ENCODE measurements around the gene TAF6L. TPM values are rescaled to one million over a fixed set of nuclear protein-coding genes. Genes with fewer than 3 reads are reported as not detected.
"Not testable (repeated sequence)": the region's sequence is repeated elsewhere in the genome, so short reads cannot be mapped to it uniquely, and the experiment has no call there.

The TAF6L gene
- total RNA-seq, 1 donor from 2014 or later, result 28.9 TPM

- H3K9me3 Mint-ChIP-seq, result no peaks in the 10 kb centered on the region
- peaks cover 16% of the 10 kb centered on the region for H3K36me3 Mint-ChIP-seq
- H4K20me1 ChIP-seq (ENCODE audit: low read depth), result no peaks in the 10 kb centered on the region
- H3K4me1 Mint-ChIP-seq, result no peaks in the 10 kb centered on the region
- H3K4me1 ChIP-seq, result no peaks in the 10 kb centered on the region
- H3K27me3 Mint-ChIP-seq (ENCODE audit: insufficient read depth, low read depth), result peaks cover 4% of the 10 kb centered on the region
- no peaks in the 10 kb centered on the region for H3K9me3 ChIP-seq (ENCODE audit: low read depth)
- H3K36me3 ChIP-seq, result no peaks in the 10 kb centered on the region
- no peak for TF ChIP-seq EZH2phosphoT487 (IDR thresholded peaks at IDR 0.05)
- no peak for TF ChIP-seq EZH2 (IDR thresholded peaks at IDR 0.05)
- TF ChIP-seq, protein P1, sequence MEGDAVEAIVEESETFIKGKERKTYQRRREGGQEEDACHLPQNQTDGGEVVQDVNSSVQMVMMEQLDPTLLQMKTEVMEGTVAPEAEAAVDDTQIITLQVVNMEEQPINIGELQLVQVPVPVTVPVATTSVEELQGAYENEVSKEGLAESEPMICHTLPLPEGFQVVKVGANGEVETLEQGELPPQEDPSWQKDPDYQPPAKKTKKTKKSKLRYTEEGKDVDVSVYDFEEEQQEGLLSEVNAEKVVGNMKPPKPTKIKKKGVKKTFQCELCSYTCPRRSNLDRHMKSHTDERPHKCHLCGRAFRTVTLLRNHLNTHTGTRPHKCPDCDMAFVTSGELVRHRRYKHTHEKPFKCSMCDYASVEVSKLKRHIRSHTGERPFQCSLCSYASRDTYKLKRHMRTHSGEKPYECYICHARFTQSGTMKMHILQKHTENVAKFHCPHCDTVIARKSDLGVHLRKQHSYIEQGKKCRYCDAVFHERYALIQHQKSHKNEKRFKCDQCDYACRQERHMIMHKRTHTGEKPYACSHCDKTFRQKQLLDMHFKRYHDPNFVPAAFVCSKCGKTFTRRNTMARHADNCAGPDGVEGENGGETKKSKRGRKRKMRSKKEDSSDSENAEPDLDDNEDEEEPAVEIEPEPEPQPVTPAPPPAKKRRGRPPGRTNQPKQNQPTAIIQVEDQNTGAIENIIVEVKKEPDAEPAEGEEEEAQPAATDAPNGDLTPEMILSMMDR (IDR thresholded peaks at IDR 0.05), result no peak
- no peak overlapping the region for H3K27ac Mint-ChIP-seq
- no peak overlapping the region for H3K9ac ChIP-seq
- no peaks in the 10 kb centered on the region for H3K79me2 ChIP-seq (ENCODE audit: low read depth)
- H2AFZ ChIP-seq (replicated peaks), result no peak overlapping the region
- no peak overlapping the region for H3K4me3 ChIP-seq
- H3F3A ChIP-seq (ENCODE audit: low read depth), result no peaks in the 10 kb centered on the region
- DNase-seq (ENCODE audit: low spot score), result no peak
- H3K4me2 ChIP-seq, result no peak overlapping the region
- no peak overlapping the region for H3K27ac ChIP-seq
- H3K4me3 Mint-ChIP-seq, result no peak overlapping the region
- H3K27me3 ChIP-seq, result no peaks in the 10 kb centered on the region
Measured at GRCh38 chr11:62816557-62816956, 45.4 kb downstream of the TAF6L start.

DNA sequence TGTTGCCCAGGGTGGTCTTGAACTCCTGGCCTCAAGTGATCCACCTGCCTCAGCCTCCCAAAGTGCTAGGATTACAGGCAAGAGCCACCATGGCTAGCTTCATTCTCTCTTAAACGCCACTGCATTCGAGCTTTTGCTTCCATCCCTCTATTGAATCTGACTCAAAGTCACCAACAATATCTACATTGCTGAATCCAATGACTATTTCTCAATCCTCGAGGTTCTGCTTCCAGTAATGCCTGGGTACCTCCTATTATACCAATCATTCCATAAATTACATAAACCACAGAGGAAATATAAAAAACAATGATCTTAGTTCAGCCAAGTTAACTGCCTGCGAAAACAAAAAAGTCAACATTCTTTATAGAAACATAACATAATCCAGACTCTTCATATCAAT lies 45.9 kb downstream of the TAF6L start:
- H3K27ac Mint-ChIP-seq, result no peak overlapping the region
- Histone ChIP-seq H3K4me3 (no peak overlapping the region), H3K4me2 (no peak overlapping the region), H3F3A (ENCODE audit: low read depth) (no peaks in the 10 kb centered on the region), H3K79me2 (ENCODE audit: low read depth) (no peaks in the 10 kb centered on the region), H3K27ac (no peak overlapping the region), H4K20me1 (ENCODE audit: low read depth) (no peaks in the 10 kb centered on the region), H3K36me3 (no peaks in the 10 kb centered on the region), H3K27me3 (no peaks in the 10 kb centered on the region), H3K4me1 (no peaks in the 10 kb centered on the region), H3K9ac (peak overlapping the region; percentile 20), H3K9me3 (ENCODE audit: low read depth) (no peaks in the 10 kb centered on the region), H2AFZ (replicated peaks) (no peak overlapping the region)
- peaks cover 4% of the 10 kb centered on the region for H3K27me3 Mint-ChIP-seq (ENCODE audit: insufficient read depth, low read depth)
- TF ChIP-seq EZH2 (IDR thresholded peaks at IDR 0.05) (no peak), EZH2phosphoT487 (IDR thresholded peaks at IDR 0.05) (no peak)
- TF ChIP-seq, protein P1 (IDR thresholded peaks at IDR 0.05), result no peak
- no peak overlapping the region for H3K4me3 Mint-ChIP-seq
- no peak for DNase-seq (ENCODE audit: low spot score)
- H3K36me3 Mint-ChIP-seq, result peaks cover 16% of the 10 kb centered on the region
- no peaks in the 10 kb centered on the region for H3K9me3 Mint-ChIP-seq
- H3K4me1 Mint-ChIP-seq, result no peaks in the 10 kb centered on the region

GRCh38 chr11:62823677-62824076 lies 52.5 kb downstream of the TAF6L start:
- Histone ChIP-seq H3K36me3 (no peaks in the 10 kb centered on the region), H3K27ac (no peak overlapping the region), H3K4me3 (no peak overlapping the region), H3K79me2 (ENCODE audit: low read depth) (peaks cover 10% of the 10 kb centered on the region), H3K27me3 (no peaks in the 10 kb centered on the region), H3K4me1 (no peaks in the 10 kb centered on the region), H3K4me2 (no peak overlapping the region), H2AFZ (replicated peaks) (no peak overlapping the region), H3K9me3 (ENCODE audit: low read depth) (no peaks in the 10 kb centered on the region), H3K9ac (no peak overlapping the region), H4K20me1 (ENCODE audit: low read depth) (no peaks in the 10 kb centered on the region), H3F3A (ENCODE audit: low read depth) (no peaks in the 10 kb centered on the region)
- Mint-ChIP-seq H3K36me3 (peaks cover 26% of the 10 kb centered on the region), H3K9me3 (no peaks in the 10 kb centered on the region), H3K4me1 (no peaks in the 10 kb centered on the region), H3K27me3 (ENCODE audit: insufficient read depth, low read depth) (peaks cover 7% of the 10 kb centered on the region), H3K27ac (no peak overlapping the region), H3K4me3 (no peak overlapping the region)
- no peak for TF ChIP-seq EZH2phosphoT487 (IDR thresholded peaks at IDR 0.05)
- TF ChIP-seq EZH2 (IDR thresholded peaks at IDR 0.05), result no peak
- TF ChIP-seq, protein P1 (IDR thresholded peaks at IDR 0.05), result no peak
- DNase-seq (ENCODE audit: low spot score), result no peak

- peaks cover 18% of the 10 kb centered on the region for H3F3A ChIP-seq (ENCODE audit: low read depth)
- not testable (repeated sequence) for H3K9me3 Mint-ChIP-seq; H3K4me2 ChIP-seq; H3K9me3 ChIP-seq (ENCODE audit: low read depth); H3K27me3 ChIP-seq; DNase-seq (ENCODE audit: low spot score); H3K9ac ChIP-seq; H3K36me3 ChIP-seq; H3K4me3 Mint-ChIP-seq; H3K4me3 ChIP-seq; H3K27ac Mint-ChIP-seq; H3K27ac ChIP-seq; H2AFZ ChIP-seq (replicated peaks)
- H3K27me3 Mint-ChIP-seq (ENCODE audit: insufficient read depth, low read depth), result peaks cover 15% of the 10 kb centered on the region
- peaks cover 13% of the 10 kb centered on the region for H3K4me1 Mint-ChIP-seq
- H3K4me1 ChIP-seq, result peaks cover 12% of the 10 kb centered on the region
- H4K20me1 ChIP-seq (ENCODE audit: low read depth), result peaks cover 10% of the 10 kb centered on the region
- peaks cover 13% of the 10 kb centered on the region for H3K36me3 Mint-ChIP-seq
- H3K79me2 ChIP-seq (ENCODE audit: low read depth), result peaks cover 34% of the 10 kb centered on the region
Measured at GRCh38 chr11:62828130-62828529, 56.9 kb downstream of the TAF6L start.
